GM19467 (cell line): Measurements from ENCODE around the gene PKNOX2.

Experiments
- ATAC-seq: cut with Tn5 transposase; IDR thresholded peaks from one replicate; pipeline ENCODE4 v1.9.1; 2021; ENCODE audit warnings: mild to moderate bottlenecking, moderate library complexity; ENCODE audit not compliant: unreplicated experiment

PKNOX2 gene, protein sequence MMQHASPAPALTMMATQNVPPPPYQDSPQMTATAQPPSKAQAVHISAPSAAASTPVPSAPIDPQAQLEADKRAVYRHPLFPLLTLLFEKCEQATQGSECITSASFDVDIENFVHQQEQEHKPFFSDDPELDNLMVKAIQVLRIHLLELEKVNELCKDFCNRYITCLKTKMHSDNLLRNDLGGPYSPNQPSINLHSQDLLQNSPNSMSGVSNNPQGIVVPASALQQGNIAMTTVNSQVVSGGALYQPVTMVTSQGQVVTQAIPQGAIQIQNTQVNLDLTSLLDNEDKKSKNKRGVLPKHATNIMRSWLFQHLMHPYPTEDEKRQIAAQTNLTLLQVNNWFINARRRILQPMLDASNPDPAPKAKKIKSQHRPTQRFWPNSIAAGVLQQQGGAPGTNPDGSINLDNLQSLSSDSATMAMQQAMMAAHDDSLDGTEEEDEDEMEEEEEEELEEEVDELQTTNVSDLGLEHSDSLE

DNA sequence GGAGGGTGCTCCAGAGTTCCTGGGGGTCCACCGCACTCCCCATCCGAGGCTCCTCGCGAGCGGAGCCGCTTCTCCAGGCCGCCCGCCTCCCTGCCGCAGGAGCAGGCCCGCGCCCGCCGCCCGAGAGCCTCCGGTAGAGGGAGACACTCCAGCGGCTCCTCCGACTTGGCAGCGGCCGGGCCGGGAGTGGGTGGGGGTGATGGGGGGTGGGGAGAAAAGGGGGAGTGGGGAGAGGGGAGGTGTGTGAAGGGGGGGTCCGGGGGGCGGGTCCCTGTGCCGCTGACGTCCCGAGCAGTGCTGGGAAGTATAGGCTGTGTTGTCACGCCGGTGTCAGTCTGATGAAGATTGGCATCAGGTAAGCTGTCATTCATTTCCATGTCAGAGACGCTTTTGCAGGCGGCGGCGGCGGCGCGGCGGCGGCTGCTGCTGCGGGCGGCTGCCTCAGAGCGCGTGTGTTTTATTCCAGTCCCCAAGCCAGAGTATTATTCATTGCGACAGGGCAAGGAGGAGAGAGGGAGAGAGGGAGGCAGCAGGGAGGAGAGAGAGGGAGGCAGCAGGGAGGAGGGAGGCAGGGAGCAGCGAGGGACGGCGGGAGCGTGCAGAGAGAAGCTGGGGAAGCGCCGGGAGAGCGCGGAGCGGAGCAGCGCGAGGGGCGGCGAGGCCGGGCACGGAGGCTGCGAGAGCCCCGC, at the start of gene PKNOX2:
PKNOX2 (plus strand) TSS at position 330 of the 689 bp plus-strand sequence. CDS start 186,555 bp downstream, outside the sequence.
- ATAC-seq: no peak

DNA sequence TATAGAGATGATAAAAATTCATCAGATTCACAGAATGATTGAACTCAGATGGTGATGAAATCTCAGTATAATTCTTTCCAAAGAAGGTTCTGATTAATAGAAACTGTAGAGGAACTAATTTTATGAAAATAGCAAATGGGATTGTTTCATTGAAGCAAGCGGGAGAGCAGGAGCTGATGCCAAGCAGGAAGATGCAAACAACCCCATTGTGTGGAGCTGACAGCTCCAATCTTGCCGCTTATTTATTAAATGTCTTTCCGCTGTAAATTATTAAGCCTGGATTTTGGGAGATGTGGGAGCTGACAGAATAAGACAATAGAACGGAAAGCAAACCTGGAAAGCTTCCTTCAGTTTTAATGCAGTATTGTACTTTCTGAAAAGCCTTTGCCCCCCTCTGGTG, 47.1 kb upstream of the PKNOX2 start:
- ATAC-seq: no peak

DNA sequence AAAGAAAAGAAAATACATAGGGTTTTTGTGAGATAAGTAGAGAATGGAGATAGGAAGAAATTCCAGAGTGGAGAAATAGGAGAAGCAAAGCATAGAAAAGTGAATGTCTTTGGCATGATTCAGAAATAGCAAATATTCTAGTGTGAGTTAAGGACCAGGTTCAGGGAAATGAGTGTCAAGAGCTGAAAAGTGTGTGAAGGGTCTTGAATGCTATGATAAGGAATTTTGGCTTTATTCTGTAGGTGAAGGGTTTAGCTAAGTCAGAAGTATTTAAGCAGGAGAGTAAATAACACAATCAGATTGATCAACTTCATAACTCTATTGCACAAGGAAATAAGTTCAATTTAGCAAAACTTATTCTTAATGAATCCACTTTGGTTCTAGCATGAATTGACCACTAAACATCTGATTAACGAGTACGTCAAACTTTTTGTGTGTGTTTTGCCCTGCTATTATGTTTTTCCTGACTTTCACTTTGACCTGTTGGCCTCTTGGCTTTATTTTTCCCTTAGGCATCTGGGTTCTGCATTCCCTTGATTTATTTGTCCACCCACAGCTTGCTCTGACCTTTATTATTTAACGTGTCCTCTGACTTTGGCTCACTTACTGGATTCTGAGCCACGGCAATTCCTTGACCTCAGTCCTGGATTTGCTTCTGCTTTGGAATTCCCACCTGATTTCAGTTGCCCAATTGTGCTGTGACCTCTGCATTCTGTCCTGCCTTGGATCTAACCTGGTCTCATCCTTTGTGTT, 41.2 kb upstream of the PKNOX2 start:
- ATAC-seq: no peak

GRCh38 chr11:125123947-125124617, 40.5 kb upstream of the PKNOX2 start:
- peak; percentile 89 for ATAC-seq

GRCh38 chr11:125124618-125124992, 39.9 kb upstream of the PKNOX2 start:
- ATAC-seq: no peak

DNA sequence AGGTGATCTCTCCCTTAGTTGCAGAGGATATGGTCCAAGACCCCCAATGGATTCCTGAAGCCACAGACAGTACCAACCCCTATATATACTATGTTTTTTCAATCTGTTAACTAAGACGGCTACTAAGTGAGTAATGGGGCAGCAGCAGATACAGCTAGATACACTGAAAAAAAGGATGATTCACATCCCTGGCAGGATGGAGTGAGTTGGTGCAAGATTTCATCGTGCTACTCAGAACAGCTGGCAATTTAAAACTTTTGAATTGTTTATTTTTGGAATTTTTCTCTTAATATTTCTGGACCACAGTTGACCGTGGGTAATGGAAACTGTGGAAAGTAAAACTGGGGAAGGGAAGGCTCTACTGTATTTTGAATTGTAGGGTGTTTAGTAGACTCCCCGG, 36.1 kb upstream of the PKNOX2 start:
- ATAC-seq: no peak

GRCh38 chr11:125129316-125129993, 35.1 kb upstream of the PKNOX2 start:
- no peak for ATAC-seq

DNA sequence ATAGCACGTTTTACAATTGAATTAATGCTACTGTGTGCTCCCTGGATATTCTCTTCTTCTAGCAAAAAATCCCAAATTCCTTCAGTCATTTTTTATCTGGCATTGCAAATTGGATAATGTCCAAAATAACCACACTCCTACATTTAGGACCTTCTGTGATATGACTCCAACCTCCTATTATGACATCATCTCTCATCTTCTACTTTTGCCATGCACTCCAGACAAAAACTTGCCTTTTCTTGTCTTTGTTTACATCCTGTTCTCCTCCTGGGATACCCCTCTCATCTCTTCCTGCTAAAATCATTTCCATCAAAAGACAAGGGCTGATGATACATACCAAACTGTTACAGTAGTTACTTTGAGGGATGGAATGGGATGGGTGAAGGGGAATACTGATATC, 32.5 kb upstream of the PKNOX2 start:
- ATAC-seq: no peak

DNA sequence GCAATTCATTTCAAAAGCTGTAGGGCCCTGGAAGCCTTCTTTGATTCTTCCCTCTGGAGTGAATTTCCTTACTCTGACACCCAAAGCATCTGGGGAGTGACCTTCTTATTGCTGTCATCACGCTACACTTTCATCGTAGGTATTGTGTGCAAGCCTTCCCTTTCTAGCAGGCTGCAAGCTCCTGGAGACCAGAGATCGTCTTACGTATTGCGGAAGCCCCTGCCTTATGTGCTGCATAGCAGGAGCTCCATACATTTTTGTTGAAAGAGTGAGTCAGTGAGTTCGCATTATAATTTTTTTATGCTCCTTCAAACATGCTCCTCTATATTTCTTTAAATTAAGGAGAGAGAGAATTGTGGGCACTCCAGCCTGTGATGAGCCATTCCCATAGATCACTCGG, 32.0 kb upstream of the PKNOX2 start:
- ATAC-seq: no peak

- ATAC-seq: no peak
Measured at GRCh38 chr11:125136001-125136400, 28.6 kb upstream of the PKNOX2 start.

DNA sequence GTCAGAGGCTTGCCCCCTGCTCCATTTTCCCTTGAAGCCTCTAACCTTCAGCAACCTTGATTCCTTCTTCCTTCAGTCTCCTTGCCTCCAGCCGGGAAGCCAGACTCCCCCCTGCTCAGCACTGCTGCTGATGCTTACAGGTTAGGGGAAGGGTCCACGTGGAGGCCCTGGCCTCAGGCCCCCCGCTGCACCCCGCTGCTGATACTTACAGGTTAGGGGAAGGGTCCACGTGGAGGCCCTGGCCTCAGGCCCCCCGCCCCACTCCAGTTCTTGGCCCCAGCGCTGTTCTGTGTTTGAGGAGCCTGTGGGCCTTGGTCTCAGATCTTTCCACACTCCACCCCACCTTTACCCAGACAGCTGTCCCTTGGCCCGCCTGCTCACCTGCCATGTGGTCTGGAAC, 25.6 kb upstream of the PKNOX2 start:
- no peak for ATAC-seq

- no peak for ATAC-seq
Measured at GRCh38 chr11:125139778-125140177, 24.8 kb upstream of the PKNOX2 start.

DNA sequence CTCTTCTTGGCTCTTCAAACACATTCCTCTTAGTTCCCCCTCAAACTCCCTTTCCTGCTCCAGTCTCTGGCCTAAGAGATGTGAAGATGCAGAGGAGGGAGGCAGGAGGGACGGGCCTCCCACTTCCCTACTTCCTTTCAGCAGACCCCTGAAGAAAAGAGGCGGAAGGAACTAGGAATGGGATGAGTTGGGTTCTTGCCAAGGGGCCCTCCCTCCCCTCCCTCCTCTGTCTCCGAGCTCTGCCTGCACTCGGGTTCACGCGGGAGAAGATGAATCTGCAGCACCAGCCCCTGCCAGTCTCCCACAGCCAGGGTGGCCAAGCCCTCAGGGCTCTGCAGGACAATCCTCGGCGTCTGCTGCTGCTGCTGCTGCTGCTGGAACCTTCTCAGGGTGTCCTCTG, 24.3 kb upstream of the PKNOX2 start:
- no peak for ATAC-seq

GRCh38 chr11:125141178-125141577, 23.4 kb upstream of the PKNOX2 start:
- no peak for ATAC-seq

- ATAC-seq: peak; percentile 64
Measured at GRCh38 chr11:125141686-125142535, 22.6 kb upstream of the PKNOX2 start.

GRCh38 chr11:125146232-125146631, 18.3 kb upstream of the PKNOX2 start:
- no peak for ATAC-seq

GRCh38 chr11:125147280-125147679, 17.3 kb upstream of the PKNOX2 start:
- no peak for ATAC-seq

DNA sequence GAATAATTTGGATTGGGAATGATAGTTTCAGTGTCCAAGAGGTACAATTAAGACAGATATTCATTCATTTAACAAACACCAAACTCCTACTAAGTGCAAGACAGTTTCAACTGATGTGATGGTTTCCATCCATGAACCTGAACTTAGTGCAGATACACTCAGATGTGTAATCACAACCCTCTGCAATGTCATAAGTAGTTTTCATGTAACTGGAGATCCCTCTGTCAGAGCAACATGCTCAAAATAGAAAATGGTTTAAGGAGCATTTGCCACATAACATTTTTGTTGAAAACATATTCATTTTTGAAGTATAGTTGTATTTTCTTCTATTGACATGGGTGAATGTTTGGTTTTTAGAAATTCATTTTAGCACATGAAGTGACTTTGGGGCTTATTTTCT, 16.5 kb upstream of the PKNOX2 start:
- no peak for ATAC-seq

GRCh38 chr11:125148743-125149142, 15.8 kb upstream of the PKNOX2 start:
- no peak for ATAC-seq

DNA sequence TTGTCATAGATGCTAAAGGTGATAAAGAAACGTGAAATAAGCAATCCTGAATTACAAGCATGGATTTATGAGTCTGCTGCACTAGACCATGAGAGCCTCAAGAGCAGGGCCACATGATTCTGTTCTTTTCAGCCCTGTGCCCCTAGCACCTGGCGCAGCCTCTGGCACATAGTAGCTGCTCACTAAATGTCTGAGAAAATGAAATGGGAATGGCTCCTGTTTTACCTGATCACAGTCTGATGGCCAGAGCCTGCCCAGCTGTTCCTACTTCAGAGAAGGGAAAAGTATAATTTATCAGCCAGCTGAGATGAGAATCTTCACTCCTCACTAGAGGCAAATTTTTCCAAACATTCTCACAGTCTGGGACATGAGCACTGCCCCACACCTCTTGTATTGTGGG, 10.7 kb upstream of the PKNOX2 start:
- no peak for ATAC-seq
